HepG2 (cell line): ENCODE measurements around the gene FPR3. TPM values are rescaled to one million over a fixed set of nuclear protein-coding genes. Genes with fewer than 3 reads are reported as not detected.

ENCODE experiments used
- ATAC-seq: fragments of 200-7000 bp; cut with Tn5 transposase; 3 replicates; pipeline ENCODE4 v1.9.1; 2020; ENCODE audit warnings: mild to moderate bottlenecking, moderate library complexity
- BruUV-seq: library from RNA; stranded (reverse); fragments of 400-500 nt; replicated peaks from 2 replicates; lab custom pipeline; 2021; lab: Mats Ljungman, UMichigan
- CTCF ChIA-PET: fragments of 300-600 bp; formaldehyde crosslinking; extraction: SDS; loops from one replicate; lab custom pipeline; 2021; ENCODE audit warnings: low total read pairs, inconsistent platforms, low intra/inter-chr PET ratio; lab: Yijun Ruan, JAX
- POLR2A ChIA-PET: fragments of 350-600 bp; sonication (Branson Sonifier 250); formaldehyde crosslinking; loops from one replicate; lab custom pipeline; 2020; ENCODE audit warnings: antibody characterized with exemption, inconsistent platforms; lab: Yijun Ruan, JAX
- DNase-seq: peaks from one replicate; pipeline ENCODE4 v3.0.0-alpha.2; 2015; ENCODE audit warnings: low spot score
- FAIRE-seq: peaks from 3 replicates; lab custom pipeline; 2011; peaks lifted over from hg19 to GRCh38; lab: Jason Lieb, UNC
- H2AFZ ChIP-seq: one replicate; pipeline ENCODE4 v1.6.1; 2011; ENCODE audit warnings: low read length, inconsistent platforms
- H3K27ac ChIP-seq: fragments of 300-600 bp; 3 replicates; pipeline ENCODE4 v1.8.0; 2011; ENCODE audit warnings: mixed run types, mild to moderate bottlenecking, mixed read lengths, low read length, inconsistent platforms; ENCODE audit not compliant: insufficient read depth; ENCODE audit errors: extremely low read length
- H3K27me3 ChIP-seq, 2 experiments: fragments of 200-600 bp in 1 of 2; 2 replicates in 1 of 2; 3 replicates in 1 of 2; pipeline versions ENCODE4 v1.6.0 to v1.8.0; 2011; ENCODE audit warnings: low read length in 2 of 2, mild to moderate bottlenecking in 2 of 2, moderate library complexity in 2 of 2, inconsistent platforms in 1 of 2; ENCODE audit not compliant: insufficient read depth in 2 of 2, control insufficient read depth in 1 of 2
- H3K36me3 ChIP-seq, 2 experiments: fragments of 200-600 bp in 1 of 2; replicated peaks in 1 of 2; 2 replicates in 1 of 2; 3 replicates in 1 of 2; pipeline versions ENCODE4 v1.5.1 to v1.8.0; 2011; ENCODE audit warnings: low read length in 2 of 2, inconsistent platforms in 1 of 2; ENCODE audit not compliant: insufficient read depth in 2 of 2, control insufficient read depth in 1 of 2
- H3K4me1 ChIP-seq: 2 replicates; pipeline ENCODE4 v1.5.1; 2012; ENCODE audit warnings: low read length, inconsistent platforms; ENCODE audit not compliant: insufficient read depth
- H3K4me2 ChIP-seq: 2 replicates; pipeline ENCODE4 v1.6.0; 2011; ENCODE audit warnings: low read depth, low read length, inconsistent platforms
- H3K4me3 ChIP-seq, 3 experiments: fragments of 200-600 bp in 1 of 3; sonication (generic), shearing (Covaris generic) in 1 of 3; replicated peaks in 1 of 3; 2 replicates each; pipeline ENCODE4 v1.5.1; 2011 to 2016; ENCODE audit warnings: low read length in 3 of 3, inconsistent platforms in 2 of 3, low read depth in 2 of 3, mild to moderate bottlenecking in 2 of 3, control low read depth in 1 of 3, mixed read lengths in 1 of 3; ENCODE audit not compliant: insufficient read depth in 1 of 3
- H3K79me2 ChIP-seq: one replicate; pipeline ENCODE4 v1.6.1; 2011; ENCODE audit warnings: low read length, inconsistent platforms; ENCODE audit not compliant: insufficient read depth
- H3K9ac ChIP-seq: 2 replicates; pipeline ENCODE4 v1.6.0; 2011; ENCODE audit warnings: mild to moderate bottlenecking, low read depth, low read length, inconsistent platforms; ENCODE audit not compliant: insufficient read depth
- H3K9me3 ChIP-seq: 2 replicates; pipeline ENCODE4 v1.5.1; 2012; ENCODE audit warnings: mild to moderate bottlenecking, low read length
- H4K20me1 ChIP-seq: 2 replicates; pipeline ENCODE4 v1.6.0; 2011; ENCODE audit warnings: inconsistent platforms, mild to moderate bottlenecking, low read length, moderate library complexity; ENCODE audit not compliant: insufficient read depth
- GPBP1L1 ChIP-seq: sonication (generic); formaldehyde crosslinking; IDR thresholded peaks from 2 replicates; pipeline ENCODE4 v1.5.0; 2020; ENCODE audit warnings: mild to moderate bottlenecking, missing genetic modification reagents
- PHF20 ChIP-seq: sonication (generic); formaldehyde crosslinking; IDR thresholded peaks from 2 replicates; pipeline ENCODE4 v1.5.0; 2020; ENCODE audit warnings: mild to moderate bottlenecking, missing genetic modification reagents
- RNF219 ChIP-seq: sonication (generic); formaldehyde crosslinking; IDR thresholded peaks from 2 replicates; pipeline ENCODE4 v1.5.0; 2020; ENCODE audit warnings: mild to moderate bottlenecking, missing genetic modification reagents
- SUZ12 ChIP-seq: fragments of 150-350 bp; IDR thresholded peaks from 2 replicates; pipeline ENCODE4 v1.6.1; 2014; ENCODE audit warnings: low read depth, low read length
- TAF1 ChIP-seq: sonication (generic); formaldehyde crosslinking; IDR thresholded peaks from 2 replicates; pipeline ENCODE4 v1.4.0; 2020; ENCODE audit warnings: missing genetic modification reagents
- ZNF644 ChIP-seq: IDR thresholded peaks from 2 replicates; pipeline ENCODE4 v1.6.1; 2016; ENCODE audit warnings: low read depth
- ZNF780A ChIP-seq: sonication (generic); formaldehyde crosslinking; IDR thresholded peaks from 2 replicates; pipeline ENCODE4 v1.8.0; 2022; ENCODE audit warnings: mild to moderate bottlenecking, missing genetic modification reagents, moderate library complexity
- ZNF816 ChIP-seq: sonication (generic); formaldehyde crosslinking; IDR thresholded peaks from 2 replicates; pipeline ENCODE4 v1.8.0; 2022; ENCODE audit warnings: missing genetic modification reagents, mild to moderate bottlenecking, borderline replicate concordance
- ZNF879 ChIP-seq: sonication (generic); formaldehyde crosslinking; IDR thresholded peaks from 2 replicates; pipeline ENCODE4 v1.8.1; 2023; ENCODE audit warnings: missing genetic modification reagents
- WGBS: methylation state at CpG from one replicate; pipeline ENCODE4 v1.1.6; 2017; ENCODE audit warnings: low lambda C conversion rate; 5-methylcytosine and 5-hydroxymethylcytosine counted together
- in situ Hi-C: cut with HindIII; loops from 2 replicates; pipeline ENCODE4 v1.10.0; 2017; ENCODE audit warnings: low pct_unique_long_range_greater_than_20kb; ENCODE audit not compliant: extremely low pct_ligation_motif_present
- intact Hi-C: fragments of 100-400 bp; cut with micrococcal nuclease; formaldehyde crosslinking; loops from one replicate; pipeline ENCODE4 v1.10.0; 2022; ENCODE audit not compliant: unreplicated experiment
- polyA plus RNA-seq, 8 experiments: library from polyadenylated mRNA; depleted of rRNA in 3 of 8; stranded (reverse) in 7 of 8; unstranded in 1 of 8; fragments of >200 nt; fragmentation: Illumina TruSeq in 4 of 8; extraction: Trizol in 4 of 8; gene quantifications; 2 replicates each; pipeline versions ENCODE4 v1.2.1 to v1.2.3, GENCODE V29; 2011 to 2016; ENCODE audit warnings: low read depth in 4 of 8, missing spikeins in 1 of 8, mixed read lengths in 1 of 8; ENCODE audit not compliant: insufficient read depth in 1 of 8
- total RNA-seq, 5 experiments: library from RNA; depleted of rRNA; stranded (reverse); fragments of >200 nt; fragmentation: Illumina TruSeq; extraction: Trizol; gene quantifications; 2 replicates each; pipeline ENCODE4 v1.2.3, GENCODE V29; 2016; ENCODE audit warnings: low read depth in 1 of 5

FPR3 gene
- total and polyA plus RNA-seq, 2 of the 13 experiments (the other 11 are each of a cell fraction or from before 2014, with no cell fraction given) = not detected

GRCh38 chr19:51751655-51752054 is 43.3 kb upstream of the FPR3 start, which contains the start of gene FPR1 (continued):
- no peak for TF ChIP-seq RNF219 (CRISPR knock-in tag)
- no peak for TF ChIP-seq ZNF816 (CRISPR knock-in tag)
- TF ChIP-seq GPBP1L1 (CRISPR knock-in tag) = no peak
- TF ChIP-seq ZNF780A (CRISPR knock-in tag) = no peak
- no peak for TF ChIP-seq TAF1 (CRISPR knock-in tag)
- TF ChIP-seq, all 625 proteins: peak for 0

GRCh38 chr19:51754109-51754508 is 40.8 kb upstream of the FPR3 start:
- H3K9ac ChIP-seq = no peak overlapping the region
- no peak for FAIRE-seq
- H3K4me2 ChIP-seq = no peak overlapping the region
- H3K27ac ChIP-seq = no peak overlapping the region
- H3K36me3 ChIP-seq = no peaks in the 10 kb centered on the region
- TF ChIP-seq ZNF879 (CRISPR knock-in tag) = no peak
- no peak for TF ChIP-seq ZNF644 (CRISPR knock-in tag)
- TF ChIP-seq SUZ12 = no peak
- no peak for TF ChIP-seq PHF20 (CRISPR knock-in tag)
- TF ChIP-seq, all 625 proteins: peak for 0
- 27% methylated on average over 5 of the region's 6 CpGs for WGBS
- Histone ChIP-seq H3K27me3 (no peaks in the 10 kb centered on the region; a peak in 1 of 5 replicates), H3K4me1 (no peaks in the 10 kb centered on the region), H4K20me1 (no peaks in the 10 kb centered on the region), H3K9me3 (no peaks in the 10 kb centered on the region; the same call in 1 of the 2 replicates), H2AFZ (no peak overlapping the region), H3K4me3 (no peak overlapping the region), H3K79me2 (no peaks in the 10 kb centered on the region)
- DNase-seq (no peak), ATAC-seq (no peak)
- POLR2A ChIA-PET = no interaction called here
- intact Hi-C loops (no loop called here), in situ Hi-C loops (no loop called here)
- CTCF ChIA-PET = no interaction called here
- BruUV-seq = no TSS peak
